Astrocyte (in vitro differentiated cells and primary cell): ENCODE data around the gene SPATA6L. TPM values are rescaled to one million over a fixed set of nuclear protein-coding genes. Genes with fewer than 3 reads are reported as not detected.

Experiments used
- DNase-seq: peaks from one replicate; pipeline ENCODE4 v3.0.0-alpha.2; 2010; ENCODE audit warnings: low read depth
- FAIRE-seq: peaks from 2 replicates; lab custom pipeline; 2011; peaks lifted over from hg19 to GRCh38; lab: Jason Lieb, UNC
- H2AFZ ChIP-seq: 2 replicates; pipeline ENCODE4 v1.6.0; 2012; ENCODE audit warnings: low read depth, low read length, inconsistent platforms
- H3K27ac ChIP-seq: 2 replicates; pipeline ENCODE4 v1.5.1; 2011; ENCODE audit warnings: low read depth, low read length, inconsistent platforms
- H3K27me3 ChIP-seq: 2 replicates; pipeline ENCODE4 v1.6.0; 2011; ENCODE audit warnings: low read length, inconsistent platforms; ENCODE audit not compliant: insufficient read depth
- H3K36me3 ChIP-seq: 2 replicates; pipeline ENCODE4 v1.5.1; 2011; ENCODE audit warnings: low read length, inconsistent platforms; ENCODE audit not compliant: insufficient read depth
- H3K4me1 ChIP-seq: 2 replicates; pipeline ENCODE4 v1.5.1; 2011; ENCODE audit warnings: low read length, inconsistent platforms; ENCODE audit not compliant: insufficient read depth
- H3K4me2 ChIP-seq: 2 replicates; pipeline ENCODE4 v1.6.0; 2012; ENCODE audit warnings: low read length, inconsistent platforms
- H3K4me3 ChIP-seq: 2 replicates; pipeline ENCODE4 v1.5.1; 2011; ENCODE audit warnings: low read depth, mild to moderate bottlenecking, low read length, inconsistent platforms; ENCODE audit not compliant: insufficient read depth
- H3K79me2 ChIP-seq: 2 replicates; pipeline ENCODE4 v1.6.0; 2012; ENCODE audit warnings: mild to moderate bottlenecking, low read length, inconsistent platforms; ENCODE audit not compliant: insufficient read depth
- H3K9ac ChIP-seq: 2 replicates; pipeline ENCODE4 v1.6.0; 2012; ENCODE audit warnings: mild to moderate bottlenecking, low read length, inconsistent platforms
- H3K9me3 ChIP-seq: 2 replicates; pipeline ENCODE4 v1.5.1; 2012; ENCODE audit warnings: low read depth, mild to moderate bottlenecking, low read length, inconsistent platforms; ENCODE audit not compliant: insufficient read depth
- H4K20me1 ChIP-seq: 2 replicates; pipeline ENCODE4 v1.6.0; 2012; ENCODE audit warnings: low read length, inconsistent platforms; ENCODE audit not compliant: insufficient read depth
- H3K27ac Mint-ChIP-seq: one replicate; pipeline ENCODE4 v1.8.0; 2021; ENCODE audit warnings: mild to moderate bottlenecking, mixed read lengths; ENCODE audit not compliant: unreplicated experiment
- H3K27me3 Mint-ChIP-seq: one replicate; pipeline ENCODE4 v1.8.0; 2021; ENCODE audit warnings: low read depth, mixed read lengths; ENCODE audit not compliant: unreplicated experiment
- H3K36me3 Mint-ChIP-seq: one replicate; pipeline ENCODE4 v1.8.0; 2021; ENCODE audit warnings: low read depth, mixed read lengths; ENCODE audit not compliant: unreplicated experiment
- H3K4me1 Mint-ChIP-seq: one replicate; pipeline ENCODE4 v1.8.0; 2021; ENCODE audit warnings: low read depth, mixed read lengths; ENCODE audit not compliant: unreplicated experiment
- H3K4me3 Mint-ChIP-seq: one replicate; pipeline ENCODE4 v1.8.0; 2021; ENCODE audit warnings: mild to moderate bottlenecking, moderate library complexity, mixed read lengths; ENCODE audit not compliant: unreplicated experiment
- H3K9me3 Mint-ChIP-seq: one replicate; pipeline ENCODE4 v1.8.0; 2021; ENCODE audit warnings: mild to moderate bottlenecking, mixed read lengths; ENCODE audit not compliant: unreplicated experiment
- EZH2 ChIP-seq: IDR thresholded peaks from 2 replicates; pipeline ENCODE4 v1.6.1; 2012; ENCODE audit warnings: mild to moderate bottlenecking, low read length, inconsistent platforms; ENCODE audit not compliant: insufficient read depth
- total RNA-seq: library from RNA; stranded (reverse); gene quantifications from 2 replicates; pipeline ENCODE4 v1.2.1, GENCODE V29; 2021
- TF ChIP-seq, protein P1 (sequence below): IDR thresholded peaks from 2 replicates; pipeline ENCODE4 v1.5.1; 2011; ENCODE audit warnings: low read depth, mild to moderate bottlenecking, inconsistent platforms, low read length, moderate library complexity; ENCODE audit not compliant: insufficient read depth

The SPATA6L gene
- total RNA-seq, 1 donor from 2014 or later, result 2.8 TPM

DNA sequence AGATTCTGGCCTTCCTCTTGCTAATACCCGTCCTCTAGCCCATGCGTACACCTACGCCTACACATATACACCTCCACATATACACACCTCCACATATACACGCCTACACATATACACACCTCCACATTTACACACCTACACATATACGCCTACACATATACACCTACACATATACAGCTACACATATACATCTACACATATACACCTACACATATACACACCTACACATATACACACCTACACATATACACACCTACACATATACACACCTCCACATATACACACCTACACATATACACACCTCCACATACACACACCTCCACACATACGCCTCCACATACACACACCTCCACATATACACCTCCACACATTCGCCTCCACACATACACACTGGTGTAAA, 47.6 kb upstream of the SPATA6L start:
- Histone ChIP-seq H3K9me3 (no peaks in the 10 kb centered on the region), H3K36me3 (peaks cover 15% of the 10 kb centered on the region), H4K20me1 (peaks cover 6% of the 10 kb centered on the region), H3K27me3 (no peaks in the 10 kb centered on the region), H3K4me1 (no peaks in the 10 kb centered on the region), H3K9ac (no peak overlapping the region), H2AFZ (no peak overlapping the region), H3K27ac (no peak overlapping the region), H3K4me2 (peak overlapping the region; percentile 9), H3K79me2 (no peaks in the 10 kb centered on the region), H3K4me3 (no peak overlapping the region)
- TF ChIP-seq EZH2, result no peak
- TF ChIP-seq, protein P1, sequence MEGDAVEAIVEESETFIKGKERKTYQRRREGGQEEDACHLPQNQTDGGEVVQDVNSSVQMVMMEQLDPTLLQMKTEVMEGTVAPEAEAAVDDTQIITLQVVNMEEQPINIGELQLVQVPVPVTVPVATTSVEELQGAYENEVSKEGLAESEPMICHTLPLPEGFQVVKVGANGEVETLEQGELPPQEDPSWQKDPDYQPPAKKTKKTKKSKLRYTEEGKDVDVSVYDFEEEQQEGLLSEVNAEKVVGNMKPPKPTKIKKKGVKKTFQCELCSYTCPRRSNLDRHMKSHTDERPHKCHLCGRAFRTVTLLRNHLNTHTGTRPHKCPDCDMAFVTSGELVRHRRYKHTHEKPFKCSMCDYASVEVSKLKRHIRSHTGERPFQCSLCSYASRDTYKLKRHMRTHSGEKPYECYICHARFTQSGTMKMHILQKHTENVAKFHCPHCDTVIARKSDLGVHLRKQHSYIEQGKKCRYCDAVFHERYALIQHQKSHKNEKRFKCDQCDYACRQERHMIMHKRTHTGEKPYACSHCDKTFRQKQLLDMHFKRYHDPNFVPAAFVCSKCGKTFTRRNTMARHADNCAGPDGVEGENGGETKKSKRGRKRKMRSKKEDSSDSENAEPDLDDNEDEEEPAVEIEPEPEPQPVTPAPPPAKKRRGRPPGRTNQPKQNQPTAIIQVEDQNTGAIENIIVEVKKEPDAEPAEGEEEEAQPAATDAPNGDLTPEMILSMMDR, result no peak
- peaks cover 16% of the 10 kb centered on the region for H3K36me3 Mint-ChIP-seq
- H3K9me3 Mint-ChIP-seq, result no peaks in the 10 kb centered on the region
- peak; percentile 6 for DNase-seq
- no peak overlapping the region for H3K27ac Mint-ChIP-seq
- H3K4me1 Mint-ChIP-seq, result no peaks in the 10 kb centered on the region
- no peak overlapping the region for H3K4me3 Mint-ChIP-seq
- peak; percentile 100 for FAIRE-seq
- no peaks in the 10 kb centered on the region for H3K27me3 Mint-ChIP-seq

GRCh38 chr9:4709380-4709779, 43.1 kb upstream of the SPATA6L start:
- Histone ChIP-seq H3K9ac (no peak overlapping the region), H3K36me3 (peaks cover 8% of the 10 kb centered on the region), H2AFZ (no peak overlapping the region), H3K4me2 (no peak overlapping the region), H3K9me3 (no peaks in the 10 kb centered on the region), H3K4me3 (no peak overlapping the region), H3K4me1 (no peaks in the 10 kb centered on the region), H3K27ac (no peak overlapping the region), H3K27me3 (no peaks in the 10 kb centered on the region), H3K79me2 (no peaks in the 10 kb centered on the region), H4K20me1 (peaks cover 6% of the 10 kb centered on the region)
- Mint-ChIP-seq H3K27ac (no peak overlapping the region), H3K4me3 (no peak overlapping the region), H3K4me1 (no peaks in the 10 kb centered on the region), H3K9me3 (no peaks in the 10 kb centered on the region), H3K27me3 (no peaks in the 10 kb centered on the region), H3K36me3 (peaks cover 4% of the 10 kb centered on the region)
- TF ChIP-seq EZH2, result no peak
- TF ChIP-seq, protein P1, result no peak
- no peak for DNase-seq
- no peak for FAIRE-seq

- H3K4me3 Mint-ChIP-seq, result no peak overlapping the region
- H3K27ac Mint-ChIP-seq, result no peak overlapping the region
- Histone ChIP-seq H3K9ac (no peak overlapping the region), H3K4me1 (no peaks in the 10 kb centered on the region), H3K36me3 (peaks cover 12% of the 10 kb centered on the region), H3K79me2 (no peaks in the 10 kb centered on the region), H3K4me2 (no peak overlapping the region), H2AFZ (no peak overlapping the region), H3K9me3 (no peaks in the 10 kb centered on the region), H3K27me3 (no peaks in the 10 kb centered on the region), H3K27ac (no peak overlapping the region), H3K4me3 (no peak overlapping the region), H4K20me1 (no peaks in the 10 kb centered on the region)
- DNase-seq (no peak), FAIRE-seq (no peak)
- no peaks in the 10 kb centered on the region for H3K9me3 Mint-ChIP-seq
- H3K4me1 Mint-ChIP-seq, result no peaks in the 10 kb centered on the region
- peaks cover 4% of the 10 kb centered on the region for H3K36me3 Mint-ChIP-seq
- H3K27me3 Mint-ChIP-seq, result no peaks in the 10 kb centered on the region
- no peak for TF ChIP-seq EZH2
- TF ChIP-seq, protein P1, result no peak
Observed at GRCh38 chr9:4706971-4707622, 40.8 kb upstream of the SPATA6L start.
